ENCODE data around the gene KLHDC8B.
A peak's percentile ranks its signal among the peaks of the same experiment; 100 is the strongest.

The KLHDC8B gene

DNA sequence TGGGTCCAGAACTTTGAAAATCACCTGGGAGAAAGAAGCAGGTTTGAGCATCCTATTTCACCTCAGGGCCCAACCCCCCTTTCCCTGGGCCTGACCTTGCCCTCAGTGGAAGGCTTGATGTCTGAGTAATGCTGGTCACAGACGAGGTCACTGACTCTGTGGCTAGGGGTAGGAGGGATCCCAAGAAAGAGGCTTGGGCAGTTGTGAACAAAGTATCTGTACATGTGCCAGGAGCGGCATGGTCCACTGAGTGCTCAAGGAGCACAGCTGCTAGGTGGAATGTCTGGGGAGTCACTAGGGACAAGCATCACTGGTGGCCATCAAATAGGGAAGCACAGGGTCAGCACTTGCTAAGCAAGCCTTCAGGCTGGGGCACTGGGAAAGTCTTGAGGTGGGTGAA lies 12.6 kb upstream of the KLHDC8B start:
- DNase-seq (ENCODE audit: low read depth) = no peak

DNA sequence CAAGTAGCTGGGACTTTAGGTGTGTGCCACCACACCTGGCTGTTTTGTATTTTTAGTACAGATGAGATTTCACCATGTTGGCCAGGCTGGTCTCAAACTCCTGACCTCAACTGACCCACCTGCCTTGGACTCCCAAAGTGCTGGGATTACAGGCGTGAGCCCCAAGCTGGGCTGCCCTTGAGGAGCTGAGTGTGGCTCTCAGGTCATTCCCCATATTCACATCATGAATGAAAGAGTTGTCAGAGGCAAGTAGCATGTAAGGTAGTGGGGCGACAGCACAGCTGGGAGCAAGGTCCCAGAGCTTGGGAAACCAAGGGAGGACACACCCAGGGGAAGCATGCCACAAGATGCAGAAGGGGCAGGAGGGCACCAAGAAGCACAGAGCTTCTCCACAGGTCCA lies 10.2 kb upstream of the KLHDC8B start:
- no peak for DNase-seq (ENCODE audit: low read depth)

DNA sequence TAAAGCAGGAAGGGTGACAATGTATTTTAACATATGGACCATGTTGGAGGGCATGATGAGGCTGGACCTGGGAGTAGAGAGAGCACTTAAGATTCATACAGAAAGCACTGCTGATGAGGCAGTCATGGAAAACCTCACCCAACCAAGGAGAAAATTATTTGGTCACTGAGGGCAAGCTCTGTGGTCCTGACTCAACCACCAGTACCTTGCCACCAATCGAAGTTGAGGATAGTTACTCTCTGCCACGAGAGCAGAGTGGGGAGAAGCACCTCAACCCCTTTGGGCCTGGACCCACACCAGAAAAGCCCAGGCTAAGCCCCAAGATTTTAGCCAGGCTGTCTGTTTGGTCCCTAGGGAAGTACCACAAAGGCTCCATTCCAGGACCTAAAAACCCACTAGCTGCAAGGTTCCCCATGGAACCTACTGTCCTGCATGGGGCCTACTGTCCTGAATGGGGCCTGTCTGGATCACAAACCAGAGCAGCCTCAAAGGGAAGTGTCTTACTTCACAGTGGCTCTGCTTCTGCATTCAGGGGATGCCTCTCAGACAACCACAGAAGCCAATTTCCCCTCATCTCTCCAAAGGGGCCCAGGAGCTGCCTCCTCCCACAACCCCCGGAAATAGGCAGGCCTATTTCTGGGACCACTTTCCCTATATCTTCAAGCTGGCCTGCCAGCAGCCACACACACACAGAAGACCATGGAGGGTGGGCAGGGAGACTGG lies 9.4 kb upstream of the KLHDC8B start:
- DNase-seq (ENCODE audit: low read depth) = no peak

DNA sequence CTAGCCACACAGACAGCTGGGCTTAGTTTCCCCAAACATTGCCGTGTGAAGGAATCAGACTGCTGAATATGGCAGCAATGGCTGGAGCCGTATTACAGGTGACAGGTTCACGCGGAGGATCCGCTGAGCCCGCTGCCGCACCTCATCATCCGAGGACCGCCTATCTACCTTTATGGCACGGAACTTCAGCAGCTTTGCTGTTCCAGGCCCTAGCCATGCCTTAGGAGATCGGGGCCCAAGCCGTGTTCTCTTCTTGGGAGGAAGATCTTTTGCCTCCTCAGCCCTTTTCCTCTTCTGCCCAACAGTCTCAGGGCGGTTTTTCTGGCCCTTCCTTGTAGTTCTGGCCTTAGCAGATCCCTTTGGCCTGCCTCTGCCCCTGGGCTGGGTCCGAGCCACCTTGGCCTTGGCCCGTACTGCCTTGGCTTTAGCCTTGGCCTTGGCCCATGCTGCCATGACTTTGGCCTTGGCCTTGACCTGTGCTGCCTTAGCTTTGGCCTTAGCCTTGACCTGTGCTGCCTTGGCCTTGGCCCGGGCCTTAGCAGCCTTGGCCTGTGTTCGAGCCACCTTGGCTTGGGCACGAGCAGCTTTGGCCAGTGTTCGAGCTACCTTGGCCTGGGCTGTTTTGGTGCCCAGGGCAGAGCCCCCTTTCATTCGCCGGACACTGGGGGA lies 8.5 kb upstream of the KLHDC8B start:
- no peak for DNase-seq (ENCODE audit: low read depth)

DNA sequence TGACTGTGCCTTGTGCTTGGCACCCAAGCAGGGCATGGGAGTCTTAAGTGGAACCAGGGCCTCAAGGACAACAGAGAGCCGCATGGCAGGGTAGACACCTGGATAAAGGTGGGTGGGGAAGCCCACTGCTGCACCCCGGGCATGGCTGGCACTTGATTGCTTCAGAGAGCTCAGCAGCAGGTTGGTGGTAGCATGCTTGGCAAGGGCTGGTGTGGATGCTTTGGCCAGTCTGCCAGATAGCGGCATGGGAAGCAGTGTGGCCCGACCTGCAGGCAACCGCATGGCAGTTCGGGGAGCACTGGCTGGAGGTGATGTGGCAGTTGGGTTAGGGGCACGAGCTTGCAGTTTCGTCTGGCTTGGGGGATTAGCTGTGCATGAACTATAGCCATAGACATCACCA lies 7.8 kb upstream of the KLHDC8B start:
- DNase-seq (ENCODE audit: low read depth) = no peak

DNA sequence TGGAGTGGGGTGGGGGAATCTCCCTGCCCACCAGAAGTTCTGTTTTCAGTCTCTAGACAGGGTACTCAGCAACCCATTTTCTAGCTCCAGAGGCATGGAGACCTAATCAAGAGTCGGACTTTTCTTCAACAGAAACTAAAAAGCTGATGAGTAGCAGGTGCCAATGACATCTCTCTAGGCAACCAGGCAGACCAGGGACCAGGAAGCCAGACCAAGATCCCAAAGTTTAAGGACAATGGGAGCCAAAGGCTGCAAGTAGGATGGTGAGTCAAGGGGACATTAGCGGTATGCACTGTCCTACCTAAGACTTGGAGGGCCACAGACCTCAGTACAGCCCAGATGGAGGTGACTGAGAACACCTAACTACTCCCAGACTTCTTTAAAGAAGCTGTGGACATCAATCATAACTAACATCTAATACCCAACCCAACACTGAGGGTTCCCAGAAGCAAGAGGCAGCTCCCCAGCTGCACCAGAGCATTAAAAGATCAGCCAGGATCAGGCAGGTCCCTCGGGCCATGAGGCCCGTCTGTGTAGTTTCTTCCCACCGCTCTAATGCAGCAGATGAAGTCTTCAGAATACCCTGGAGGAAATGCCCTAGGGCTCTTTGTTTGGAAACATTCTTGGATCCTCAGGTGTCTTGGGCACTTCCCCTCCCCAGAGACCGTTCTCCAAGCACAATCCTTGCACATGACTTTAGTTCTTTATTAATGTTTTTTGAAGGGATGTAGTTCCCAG lies 6.2 kb upstream of the KLHDC8B start:
- DNase-seq (ENCODE audit: low read depth) = no peak

DNA sequence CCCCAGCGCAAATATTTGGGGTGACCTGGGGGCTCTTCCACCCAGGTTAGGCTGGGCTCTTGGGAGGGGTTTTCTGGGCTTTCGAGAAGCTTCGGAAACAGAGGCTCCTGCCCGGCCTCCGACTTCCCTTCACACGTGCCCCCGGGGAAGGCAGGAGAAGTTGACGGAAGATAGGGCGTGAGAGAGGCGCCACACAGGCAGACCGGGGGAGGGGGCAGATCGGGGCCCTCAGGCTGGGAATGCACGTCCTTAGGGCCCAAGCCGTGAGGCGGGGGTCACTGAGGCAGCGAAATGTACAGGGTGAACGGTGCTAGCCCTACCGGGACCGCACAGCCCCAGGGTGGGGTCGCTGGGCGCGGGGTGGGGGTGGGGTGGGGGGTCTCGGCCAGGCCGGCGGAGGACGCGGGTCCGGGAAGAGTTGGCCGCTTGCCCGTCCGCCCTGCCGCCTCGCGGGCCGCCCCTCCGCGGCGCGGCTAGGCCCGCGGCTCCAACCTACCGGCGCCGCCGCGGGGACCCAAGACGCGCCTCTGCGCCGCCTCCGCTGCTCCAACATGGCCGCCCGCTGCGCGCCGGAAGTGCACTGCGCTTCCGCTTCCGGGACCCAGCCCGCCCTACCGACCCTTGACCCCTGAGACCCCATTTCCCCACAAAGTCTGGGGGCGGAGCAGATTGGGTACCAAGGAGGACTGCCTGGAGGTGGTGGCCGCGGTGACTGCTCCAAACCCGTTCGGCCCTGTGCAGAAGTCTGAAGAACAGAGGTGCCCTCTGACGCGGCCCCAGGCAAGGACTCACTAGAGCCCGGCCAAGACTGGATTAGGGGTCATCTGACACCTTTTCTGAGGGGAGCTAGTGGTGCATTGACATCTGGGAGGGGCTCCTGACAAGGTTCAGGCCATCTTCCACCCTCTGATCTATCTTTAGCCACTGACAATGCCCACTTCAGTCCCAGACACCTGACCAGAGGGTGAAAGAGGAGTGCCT lies 5.3 kb upstream of the KLHDC8B start, which contains the start of gene CCDC71:
TSS of gene CCDC71 (minus strand) at position 561 of the 981 bp plus-strand sequence. CDS start 2,123 bp downstream, outside the sequence.
- peak; percentile 64 for DNase-seq (ENCODE audit: low read depth)

DNA sequence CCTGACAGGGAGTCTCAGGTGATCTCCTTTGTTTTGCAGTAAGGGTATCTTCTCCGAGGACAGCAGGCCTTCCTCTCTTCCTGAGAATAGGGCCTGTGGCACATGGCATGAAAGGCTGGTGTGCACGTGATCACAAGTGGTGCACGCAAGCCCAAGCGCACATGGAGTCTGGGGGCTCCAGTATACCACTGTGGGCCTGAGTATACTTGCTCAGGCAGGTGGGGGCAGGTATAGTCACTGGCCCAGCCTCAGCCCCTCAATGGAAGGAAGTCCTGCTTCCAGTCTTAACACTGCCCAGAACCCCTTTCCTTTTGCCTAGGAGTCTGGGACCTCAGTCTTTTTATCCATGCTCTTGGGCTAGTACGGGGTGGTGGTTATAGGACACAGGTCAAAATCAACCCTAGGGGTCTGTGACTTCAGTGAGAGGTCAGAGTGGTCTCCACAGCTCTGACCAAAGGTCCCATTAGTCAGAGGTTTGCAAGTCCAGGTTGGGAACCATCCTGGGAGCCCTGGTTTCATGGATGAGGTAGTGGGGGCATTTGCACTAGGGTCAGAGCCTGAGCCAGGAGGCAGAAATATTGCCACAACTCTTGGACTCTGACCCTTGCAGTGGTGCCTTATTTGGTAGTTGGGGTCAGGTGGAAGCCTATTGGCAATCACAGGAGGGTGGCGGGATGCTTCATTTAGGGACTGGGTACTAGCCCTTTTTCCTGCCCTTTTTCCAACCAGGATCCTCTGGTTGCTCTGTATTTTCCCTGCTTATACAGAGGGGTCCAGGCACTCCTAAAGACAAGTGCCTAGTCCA lies 4.4 kb upstream of the KLHDC8B start:
- DNase-seq (ENCODE audit: low read depth) = no peak

DNA sequence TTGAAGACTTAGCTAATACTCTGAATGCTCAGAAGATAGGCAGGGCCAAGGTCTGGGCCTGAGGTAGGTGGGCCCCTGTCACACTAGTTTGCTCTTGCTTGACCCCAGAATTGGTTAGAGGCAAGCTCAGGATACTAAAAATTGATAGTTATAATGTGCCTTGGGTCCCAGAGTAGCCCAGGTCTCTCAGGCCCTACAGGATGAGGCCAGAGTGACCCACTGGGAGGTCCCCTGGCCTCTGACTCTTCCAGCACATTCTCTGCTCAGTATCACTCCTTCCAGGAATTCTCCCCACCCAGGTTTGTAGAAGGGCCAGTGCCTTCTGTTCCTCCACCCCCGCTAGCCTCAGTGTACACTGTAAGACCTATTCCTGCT lies 667 bp upstream of the KLHDC8B start:
- no peak for DNase-seq (ENCODE audit: low read depth)

DNA sequence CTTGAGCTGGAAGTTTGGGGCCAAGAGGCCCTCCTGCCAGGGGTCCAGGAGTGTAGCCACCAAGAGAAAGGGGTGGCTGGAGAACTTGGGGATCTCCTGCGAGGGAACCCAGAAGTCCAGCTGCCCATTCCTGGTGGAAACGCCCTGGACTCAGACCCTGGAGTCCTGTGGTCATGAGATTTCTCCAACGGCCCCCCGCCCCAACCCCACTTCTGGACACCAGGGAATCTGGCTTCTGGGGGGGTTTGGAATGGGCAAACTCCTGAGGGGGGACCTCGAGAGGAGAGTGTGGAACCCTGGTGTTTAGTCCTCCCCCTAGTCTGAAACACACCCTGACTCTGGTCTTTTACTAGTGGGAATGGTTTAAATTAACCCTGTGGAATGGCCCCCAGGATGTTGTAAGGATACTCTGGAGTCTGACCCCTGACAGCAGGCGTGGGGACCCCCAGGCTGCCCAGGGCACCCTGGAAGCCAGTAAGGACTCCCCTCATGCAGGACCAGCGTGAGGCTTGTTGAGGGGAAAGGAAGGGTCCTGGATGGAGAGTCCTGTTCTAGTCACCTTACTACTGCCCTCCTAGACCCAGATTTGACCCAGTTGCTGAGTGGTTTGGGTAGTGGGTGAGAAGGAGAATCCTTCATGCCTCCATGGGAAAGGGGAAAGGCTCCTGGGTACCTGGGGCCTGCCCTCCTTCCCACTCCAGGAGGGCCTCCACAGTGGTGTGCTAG lies 540 bp downstream of the KLHDC8B start:
- no peak for DNase-seq (ENCODE audit: low read depth)

DNA sequence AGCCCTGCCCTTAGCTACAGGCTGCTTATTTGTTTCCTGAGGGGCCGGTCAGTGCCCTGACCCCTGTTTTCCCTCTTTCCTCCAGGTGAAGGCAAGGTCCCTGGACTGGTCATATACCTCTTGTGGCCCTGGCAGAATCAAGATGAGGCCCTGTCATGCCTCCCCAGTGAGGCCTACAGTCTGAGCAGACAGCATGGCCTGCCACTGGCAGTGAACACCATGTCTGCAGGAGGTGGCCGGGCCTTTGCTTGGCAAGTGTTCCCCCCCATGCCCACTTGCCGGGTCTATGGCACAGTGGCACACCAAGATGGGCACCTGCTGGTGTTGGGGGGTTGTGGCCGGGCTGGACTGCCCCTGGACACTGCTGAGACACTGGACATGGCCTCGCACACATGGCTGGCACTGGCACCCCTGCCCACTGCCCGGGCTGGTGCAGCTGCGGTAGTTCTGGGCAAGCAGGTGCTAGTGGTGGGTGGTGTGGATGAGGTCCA lies 1.2 kb downstream of the KLHDC8B start:
- DNase-seq (ENCODE audit: low read depth) = no peak

DNA sequence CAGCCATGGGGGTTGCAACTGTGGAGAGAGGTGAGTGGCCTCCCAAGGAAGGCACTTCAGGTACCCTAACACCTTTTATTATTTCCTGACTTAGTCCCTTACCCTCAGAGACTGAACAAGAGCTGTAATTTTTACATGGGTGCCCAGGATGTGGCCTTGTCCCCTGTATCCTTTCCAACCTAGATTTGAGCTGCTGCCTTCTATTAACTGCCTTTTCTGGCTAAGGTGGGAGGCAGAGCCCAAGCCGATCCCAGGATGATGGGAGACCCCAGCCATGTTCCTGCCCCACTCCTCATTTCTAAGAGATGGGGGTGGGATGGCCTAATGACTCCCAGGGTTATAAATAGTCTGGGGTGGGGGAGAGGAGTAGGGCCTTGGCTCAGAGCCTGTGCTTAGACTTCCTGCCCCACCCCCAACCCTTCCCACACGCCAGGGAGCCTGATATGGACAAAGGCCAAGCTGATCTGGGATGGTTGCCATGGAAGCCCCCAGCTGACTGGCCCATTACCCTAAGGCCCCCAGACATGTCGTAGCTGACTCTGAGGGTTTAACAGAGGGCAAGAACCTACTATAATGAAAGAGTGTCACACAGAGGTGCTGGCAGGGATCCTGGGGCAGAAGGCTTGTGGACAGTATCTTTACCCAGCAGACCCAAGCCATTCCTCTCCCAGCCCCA lies 1.9 kb downstream of the KLHDC8B start:
- DNase-seq (ENCODE audit: low read depth) = no peak

DNA sequence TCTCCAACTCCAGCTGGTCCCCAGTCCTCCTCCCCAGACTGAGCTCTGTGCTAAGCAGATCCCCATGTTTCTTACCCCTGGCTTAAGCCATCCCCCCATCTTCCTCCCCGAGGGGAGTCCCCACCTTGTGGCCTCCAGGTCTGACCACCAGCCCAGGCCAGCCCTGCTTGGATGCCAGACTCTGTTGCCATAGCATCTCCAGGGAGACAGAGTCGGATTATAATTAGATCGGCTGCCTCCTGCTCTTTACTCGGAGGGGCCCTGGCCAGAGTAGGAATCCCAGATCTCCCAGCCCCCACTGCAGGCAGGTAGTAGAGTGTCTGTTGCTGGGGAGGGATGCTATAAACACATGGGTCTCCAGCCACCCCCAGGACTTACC lies 2.4 kb downstream of the KLHDC8B start:
- no peak for DNase-seq (ENCODE audit: low read depth)

DNA sequence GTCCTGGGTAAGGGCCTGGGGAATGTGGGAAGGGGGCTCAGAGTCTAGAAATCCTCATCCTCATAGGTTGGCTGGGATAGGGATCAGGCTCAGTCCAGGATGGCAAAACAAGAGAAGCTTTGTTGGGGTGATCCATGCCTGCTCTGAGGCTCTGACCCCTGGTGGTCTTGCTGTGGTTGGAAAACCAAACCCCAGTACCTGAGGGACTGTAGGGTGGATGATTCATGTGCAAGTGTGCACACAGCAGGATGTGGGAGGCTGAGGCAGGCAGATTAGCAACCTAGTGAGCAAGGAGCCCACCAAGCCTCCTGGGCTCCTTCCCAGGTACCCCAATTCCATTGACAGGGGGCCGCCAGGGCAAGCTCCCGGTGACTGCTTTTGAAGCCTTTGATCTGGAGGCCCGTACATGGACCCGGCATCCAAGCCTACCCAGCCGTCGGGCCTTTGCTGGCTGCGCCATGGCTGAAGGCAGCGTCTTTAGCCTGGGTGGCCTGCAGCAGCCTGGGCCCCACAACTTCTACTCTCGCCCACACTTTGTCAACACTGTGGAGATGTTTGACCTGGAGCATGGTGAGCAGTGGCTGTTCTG lies 3.1 kb downstream of the KLHDC8B start:
- no peak for DNase-seq (ENCODE audit: low read depth)

DNA sequence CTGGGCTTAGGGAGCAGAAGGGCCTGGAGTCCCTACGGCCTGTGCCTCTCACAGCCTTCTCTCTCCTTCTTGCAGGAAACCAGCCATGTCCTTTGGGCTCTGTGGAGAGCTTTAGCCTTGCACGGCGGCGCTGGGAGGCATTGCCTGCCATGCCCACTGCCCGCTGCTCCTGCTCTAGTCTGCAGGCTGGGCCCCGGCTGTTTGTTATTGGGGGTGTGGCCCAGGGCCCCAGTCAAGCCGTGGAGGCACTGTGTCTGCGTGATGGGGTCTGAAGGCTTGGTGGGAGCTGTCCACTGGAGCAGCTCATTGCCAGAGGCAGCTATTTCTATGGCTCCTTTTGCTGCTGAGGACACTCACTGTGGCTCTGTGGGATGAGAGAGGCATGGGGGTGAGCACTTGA lies 4.1 kb downstream of the KLHDC8B start:
- DNase-seq (ENCODE audit: low read depth) = no peak

DNA sequence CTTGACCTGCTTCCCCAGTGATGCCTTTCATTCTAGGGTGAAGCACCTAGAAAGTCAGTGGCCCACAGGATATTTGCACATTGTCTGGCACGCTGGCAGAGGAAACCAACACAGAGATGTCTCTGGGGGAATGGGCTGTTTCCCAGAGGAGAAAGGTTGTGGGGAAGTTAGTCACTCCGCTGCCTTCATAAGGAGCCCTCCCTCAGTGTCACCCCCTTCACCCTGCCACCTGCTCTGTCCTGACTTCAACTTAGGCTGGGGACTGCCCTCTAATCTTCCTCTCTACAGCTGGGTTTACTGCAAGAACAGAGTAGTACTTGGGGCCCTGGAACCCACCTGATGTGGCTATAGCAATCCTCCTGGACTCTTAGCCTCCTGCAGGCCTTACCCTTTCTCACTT lies 5.7 kb downstream of the KLHDC8B start:
- no peak for DNase-seq (ENCODE audit: low read depth)

DNA sequence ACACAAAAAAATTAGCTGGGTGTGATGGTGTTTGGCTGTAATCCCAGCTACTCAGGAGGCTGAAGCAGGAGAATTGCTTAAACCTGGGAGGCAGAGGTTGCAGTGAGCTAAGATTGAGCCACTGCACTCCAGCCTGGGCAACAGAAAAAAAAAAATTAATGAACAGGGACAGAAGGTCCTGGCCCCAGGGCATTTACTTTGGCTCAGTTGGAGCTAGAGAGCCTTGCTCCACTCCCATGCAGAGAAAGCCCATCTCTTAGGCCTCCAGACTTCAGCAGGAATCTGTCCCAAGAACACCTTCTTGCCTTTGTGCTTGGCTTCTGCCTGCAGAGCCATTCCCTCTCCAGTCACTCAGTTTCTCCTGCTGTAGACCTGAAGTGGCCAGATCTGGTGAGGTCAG lies 8.7 kb downstream of the KLHDC8B start:
- no peak for DNase-seq (ENCODE audit: low read depth)

DNA sequence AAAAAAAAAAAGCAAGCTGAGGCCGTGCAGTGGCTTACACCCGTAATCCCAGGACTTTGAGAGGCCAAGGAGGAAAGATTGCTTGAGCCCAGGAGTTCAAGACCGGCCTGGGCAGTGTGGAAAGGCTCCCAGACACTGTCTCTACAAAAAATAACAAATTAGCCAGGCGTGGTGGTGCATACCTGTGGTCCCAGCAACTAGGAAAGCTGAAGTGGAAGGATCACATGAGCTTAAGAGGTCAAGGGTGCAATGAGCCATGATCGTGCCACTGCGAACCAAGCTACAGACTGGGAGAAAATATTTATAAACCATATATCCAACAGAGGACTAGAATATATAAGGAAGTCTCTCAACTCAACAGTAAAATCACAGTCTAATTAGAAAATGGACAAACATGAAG lies 10.0 kb downstream of the KLHDC8B start:
- no peak for DNase-seq (ENCODE audit: low read depth)

DNA sequence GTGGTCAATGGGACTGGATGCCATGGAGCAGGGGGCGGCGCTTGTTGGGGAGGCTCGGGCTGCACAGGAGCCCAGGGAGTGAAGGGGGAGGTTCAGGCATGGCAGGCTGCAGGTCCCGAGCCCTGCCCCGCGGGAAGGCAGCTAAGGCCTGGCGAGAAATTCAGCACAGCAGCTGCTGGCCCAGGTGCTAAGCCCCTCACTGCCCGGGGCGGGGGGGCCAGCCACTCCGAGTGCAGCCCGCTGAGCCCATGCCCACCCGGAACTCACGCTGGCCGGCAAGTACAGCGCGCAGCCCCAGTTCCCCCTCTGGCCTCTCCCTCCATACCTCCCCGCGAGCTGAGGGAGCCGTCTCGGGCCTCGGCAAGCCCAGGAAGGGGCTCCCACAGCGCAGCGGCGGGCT lies 11.3 kb downstream of the KLHDC8B start:
- DNase-seq (ENCODE audit: low read depth) = no peak

All from stimulated activated CD8-positive, alpha-beta memory T cell treated with anti-CD3 and anti-CD28 coated beads, Interleukin-15, amount 100 ng/mL, for 24 hours (primary cell).